Sciatic nerve (tissue), 2 donors: Measurements from ENCODE around the gene VMAC. TPM values are rescaled to one million over a fixed set of nuclear protein-coding genes. Genes with fewer than 3 reads are reported as not detected.

ENCODE experiments used
- ATAC-seq: fragments of 200-7000 bp; cut with Tn5 transposase; one replicate; pipeline ENCODE4 v1.9.1; 2020; ENCODE audit warnings: mild to moderate bottlenecking, moderate library complexity
- DNase-seq: peaks from one replicate; pipeline ENCODE4 v3.0.0-alpha.2; 2020; ENCODE audit warnings: low spot score
- intact Hi-C: fragments of 100-400 bp; cut with DNase I; formaldehyde crosslinking; loops from one replicate; pipeline ENCODE4 v1.14.2; 2022
- total RNA-seq: library from RNA; stranded (reverse); fragmentation: NEBNext Ultra II Directional; extraction: Animal tissue kit (Norgen Biotek cat#: 25700); gene quantifications from one replicate; pipeline ENCODE4 v1.2.1, GENCODE V29; 2021
- donor health status: DM: no; HTN: no; CAD: no.
- donor health status: DM: no; HTN: no; CAD: no.

VMAC gene
- total RNA-seq, 1 donor from 2014 or later, result 7.1 TPM

DNA sequence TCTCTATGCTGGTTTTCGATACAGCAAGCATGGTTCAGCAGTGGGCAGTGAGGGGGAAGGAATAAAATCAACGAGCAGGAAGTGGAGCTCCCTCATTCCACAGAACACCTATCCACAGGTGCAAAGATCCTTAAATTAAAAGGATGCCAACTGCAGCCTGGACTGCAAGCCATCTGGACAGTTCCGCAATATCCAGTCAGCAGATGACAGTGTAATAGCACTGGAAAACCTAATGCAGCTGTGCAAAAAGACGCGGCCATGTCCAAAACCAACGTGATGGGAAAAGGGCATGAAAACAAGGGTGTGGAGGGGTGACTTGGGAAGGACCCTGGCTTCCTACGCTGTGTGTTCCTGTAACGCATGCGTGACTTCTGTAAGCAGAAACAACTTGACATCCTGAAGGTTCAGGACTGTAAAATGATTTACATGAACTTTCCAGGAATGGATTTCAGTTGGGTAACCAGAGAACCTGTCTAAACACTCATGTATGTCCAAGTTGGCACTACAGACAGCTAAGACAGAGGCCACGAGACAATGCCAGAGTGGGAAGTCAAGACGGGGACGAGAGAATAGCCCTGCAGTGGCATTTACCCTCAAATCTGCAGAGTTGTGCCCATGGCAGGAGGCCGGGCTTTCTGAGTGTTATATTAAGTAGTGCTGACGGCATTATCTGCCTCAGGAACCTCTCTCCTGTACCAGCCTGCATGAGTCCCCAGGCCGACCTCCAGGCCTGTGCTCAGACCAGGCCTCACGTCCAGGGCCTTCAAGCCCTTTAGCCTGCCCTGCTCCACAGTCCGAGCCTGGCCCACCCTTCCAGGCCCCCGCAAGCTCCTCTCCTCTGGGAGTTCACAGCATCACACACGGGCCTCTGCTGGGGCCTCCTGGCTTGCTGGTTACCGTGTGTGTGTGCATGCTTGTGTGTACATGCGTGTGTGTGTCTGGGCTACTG, 35.9 kb downstream of the VMAC start:
- DNase-seq, result no peak
- intact Hi-C loops, result no loop called here
- no peak for ATAC-seq

GRCh38 chr19:5941673-5942072, 37.0 kb downstream of the VMAC start:
- no peak for ATAC-seq
- intact Hi-C loops, result no loop called here
- DNase-seq, result no peak

DNA sequence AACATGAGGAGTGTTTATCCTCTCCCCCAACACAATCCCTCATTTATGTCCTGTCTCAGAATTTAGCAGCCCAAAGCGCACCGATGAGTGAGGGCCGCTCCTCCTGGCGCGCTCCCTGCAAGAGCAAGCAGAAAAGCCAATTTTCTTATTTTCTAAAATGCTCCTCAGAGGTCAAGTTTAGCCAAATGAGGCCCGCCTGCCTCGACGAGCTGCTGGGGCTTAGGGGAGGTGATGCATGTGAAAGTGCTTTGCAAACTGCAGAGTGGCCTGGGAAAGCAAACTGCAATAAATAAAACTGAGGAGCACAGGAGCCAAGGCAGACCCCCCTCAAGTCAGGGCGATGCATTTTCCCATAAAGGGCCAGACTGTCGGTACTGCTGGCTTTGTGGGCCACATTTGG, 38.4 kb downstream of the VMAC start:
- no peak for ATAC-seq
- DNase-seq, result no peak
- intact Hi-C loops, result no loop called here

GRCh38 chr19:5943623-5944022, 39.0 kb downstream of the VMAC start:
- ATAC-seq, result no peak
- intact Hi-C loops, result no loop called here
- no peak for DNase-seq

DNA sequence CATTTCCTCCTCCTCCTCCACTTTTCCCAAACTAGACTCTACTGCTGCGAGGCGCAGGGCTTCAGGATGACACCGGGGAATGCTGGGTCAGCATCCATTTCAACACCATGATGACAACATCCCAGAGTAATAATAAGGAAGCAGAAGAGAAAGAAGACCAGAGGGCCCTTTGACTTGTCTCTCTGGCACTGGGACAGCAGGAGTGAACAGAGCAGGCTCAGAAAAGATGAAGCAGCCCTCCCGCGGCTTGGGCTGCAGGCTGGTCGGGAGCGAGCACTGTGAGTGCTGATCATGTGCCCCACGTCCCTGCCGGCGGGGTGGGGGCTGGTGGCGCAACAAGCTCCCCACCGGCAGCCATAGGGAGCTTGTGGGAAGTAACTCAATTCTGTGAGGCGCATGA, 42.8 kb downstream of the VMAC start:
- ATAC-seq, result peak; percentile 89
- intact Hi-C loops, result no loop called here
- DNase-seq, result peak; percentile 83

DNA sequence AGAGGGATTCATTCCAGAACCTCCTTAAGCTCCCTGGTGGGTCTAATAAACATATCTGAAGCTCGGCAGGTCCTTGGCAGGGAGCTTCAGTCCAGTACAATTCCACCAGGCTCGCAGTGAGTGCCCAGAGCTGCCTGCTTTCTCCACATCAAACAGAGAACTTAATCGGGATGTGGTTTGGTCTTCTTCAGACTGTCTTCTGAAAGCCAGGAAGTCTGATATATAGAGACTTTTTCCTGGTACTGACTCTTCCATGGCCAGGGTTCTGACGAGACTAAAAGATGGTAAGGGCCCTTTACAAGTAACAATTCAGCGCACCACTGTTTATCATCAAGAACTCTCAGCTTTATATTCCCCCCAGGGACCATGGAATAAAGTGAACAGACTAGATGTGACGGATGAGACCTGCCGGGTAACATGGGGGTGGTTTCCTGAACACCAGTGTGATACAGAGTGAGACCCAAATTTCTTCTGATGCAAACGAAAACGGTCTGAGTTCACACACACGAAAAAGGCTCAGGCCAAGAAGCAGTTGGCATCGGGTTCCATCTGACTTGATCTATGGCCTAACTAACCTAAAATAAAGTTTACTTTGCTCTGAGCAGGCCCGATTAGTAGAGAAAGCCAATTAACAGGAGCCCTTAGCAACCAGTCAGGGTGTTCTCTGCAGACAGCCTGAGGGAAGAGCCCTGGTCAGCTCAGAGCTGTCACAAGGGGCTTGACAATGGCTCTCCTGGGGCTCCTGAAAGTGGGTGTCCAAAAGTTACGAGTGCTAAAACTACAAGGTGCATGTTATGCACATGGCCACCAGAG, 44.3 kb downstream of the VMAC start:
- DNase-seq, result no peak
- intact Hi-C loops, result no loop called here
- no peak for ATAC-seq

GRCh38 chr19:5949792-5950305, 45.2 kb downstream of the VMAC start:
- no peak for DNase-seq
- intact Hi-C loops, result no loop called here
- ATAC-seq, result no peak

DNA sequence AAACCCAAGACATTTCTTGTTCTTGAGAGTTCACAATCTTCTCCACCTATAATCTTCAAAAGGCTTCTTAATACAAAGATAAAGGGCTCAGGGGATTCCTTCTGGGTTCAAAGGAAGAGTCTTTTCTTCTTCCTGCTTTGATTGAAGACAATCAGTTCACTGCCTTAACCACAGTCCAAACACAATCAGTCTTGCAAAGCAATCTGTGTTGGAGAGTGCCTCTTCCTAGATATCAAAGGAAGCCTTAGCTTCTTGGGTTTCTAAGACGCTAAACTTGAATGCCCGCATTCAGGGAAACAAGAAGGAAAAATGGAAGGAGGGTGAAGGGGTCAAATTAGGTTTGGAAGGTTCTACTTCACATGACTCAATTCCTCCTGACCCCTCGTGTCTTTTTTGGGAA, 46.1 kb downstream of the VMAC start:
- intact Hi-C loops, result no loop called here
- no peak for ATAC-seq
- DNase-seq, result no peak

- ATAC-seq, result peak; percentile 4
- no peak for DNase-seq
- intact Hi-C loops, result no loop called here
These were observed 46.7 kb downstream of the VMAC start for GRCh38 chr19:5951338-5951861.

DNA sequence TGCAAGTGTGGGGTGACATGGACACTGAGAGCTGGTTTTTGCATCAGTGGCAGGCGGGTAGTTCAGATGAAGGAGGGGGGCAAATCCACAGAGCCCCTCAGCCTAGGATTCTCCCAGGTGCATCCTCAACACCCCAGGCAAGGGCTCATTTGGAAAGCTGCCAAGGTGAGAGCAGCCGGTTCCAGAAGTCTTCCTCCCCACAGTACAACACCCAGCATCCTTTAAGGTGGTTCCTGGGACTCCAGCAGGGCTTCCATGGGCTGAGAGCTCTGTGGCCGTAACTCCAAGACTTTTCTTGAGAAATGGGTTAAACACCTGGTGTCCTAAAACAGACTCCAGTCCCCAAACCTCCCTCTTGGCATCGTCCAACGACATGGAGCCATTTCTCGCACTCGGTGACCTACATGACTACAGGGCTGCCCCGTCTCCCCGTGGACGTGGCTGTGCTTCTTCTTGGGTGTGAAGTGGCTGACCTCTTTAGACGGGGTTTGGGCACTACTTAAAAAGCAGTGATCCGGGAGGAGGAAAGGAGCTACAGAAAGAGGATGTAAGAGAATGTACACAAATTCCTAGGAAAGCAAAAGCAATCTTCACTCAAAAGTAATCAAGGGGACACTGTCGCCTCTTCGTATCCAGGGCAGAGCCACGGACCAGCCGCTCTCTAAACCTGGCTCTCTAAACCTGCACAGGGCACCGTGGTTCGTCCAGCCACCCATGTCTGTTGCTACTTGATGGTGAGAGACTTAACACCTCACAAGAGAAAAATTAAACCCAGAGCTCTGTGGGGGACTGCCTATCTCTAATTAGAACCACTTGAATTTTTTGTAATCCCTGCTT, 47.7 kb downstream of the VMAC start:
- intact Hi-C loops, result no loop called here
- ATAC-seq, result no peak
- DNase-seq, result no peak

- no peak for DNase-seq
- no peak for ATAC-seq
- intact Hi-C loops, result no loop called here
These were observed 48.4 kb downstream of the VMAC start for GRCh38 chr19:5953030-5953589.

- no peak for ATAC-seq
- intact Hi-C loops, result no loop called here
These were observed 49.1 kb downstream of the VMAC start for GRCh38 chr19:5953680-5954213.

DNA sequence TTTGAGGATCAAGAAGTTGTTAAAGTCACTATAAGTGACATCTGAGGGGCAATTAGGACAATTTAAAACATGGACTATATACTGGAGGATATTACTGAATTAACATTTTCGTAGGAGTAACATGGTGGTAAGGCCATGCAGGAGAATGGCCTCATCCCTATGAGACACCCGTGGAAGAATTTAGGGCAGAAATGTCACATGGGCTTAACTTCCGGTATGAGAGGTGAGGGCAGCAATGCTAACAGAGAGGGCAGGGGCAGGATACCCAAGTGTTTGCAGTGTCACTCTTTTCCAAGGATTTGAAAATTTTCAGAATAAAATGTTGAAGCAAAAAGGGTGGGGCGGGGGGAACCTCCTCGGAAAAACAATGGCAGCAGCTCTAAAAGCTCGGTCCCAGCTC, 49.6 kb downstream of the VMAC start:
- ATAC-seq, result no peak
- DNase-seq, result no peak
- intact Hi-C loops, result no loop called here

More at GRCh38 chr19:5953680-5954213, 49.1 kb downstream of the VMAC start:
- DNase-seq, result no peak

DNA sequence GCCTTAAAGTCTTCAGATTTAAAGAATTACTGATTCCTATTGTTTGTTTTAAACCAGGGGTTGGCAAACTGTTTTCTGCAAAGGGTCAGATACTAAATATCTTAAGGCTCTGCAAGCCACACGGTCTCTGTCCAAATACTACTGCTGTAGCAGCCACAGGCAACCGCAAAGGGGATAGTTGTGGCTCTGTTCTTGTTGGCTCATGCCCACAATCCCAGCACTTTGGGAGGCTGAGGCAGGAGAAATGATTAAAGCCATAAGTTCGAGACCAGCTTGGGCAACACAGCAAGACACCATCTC, 50.9 kb downstream of the VMAC start:
- DNase-seq, result no peak
- ATAC-seq, result no peak
- intact Hi-C loops, result no loop called here

- ATAC-seq (no peak), DNase-seq (no peak)
- intact Hi-C loops, result no loop called here
These were observed 51.7 kb downstream of the VMAC start for GRCh38 chr19:5956323-5956722.

- intact Hi-C loops, result no loop called here
- ATAC-seq (no peak), DNase-seq (no peak)
These were observed 52.1 kb downstream of the VMAC start for GRCh38 chr19:5956728-5957127.

GRCh38 chr19:5957170-5957569, 52.5 kb downstream of the VMAC start:
- ATAC-seq (no peak), DNase-seq (no peak)
- intact Hi-C loops, result no loop called here

DNA sequence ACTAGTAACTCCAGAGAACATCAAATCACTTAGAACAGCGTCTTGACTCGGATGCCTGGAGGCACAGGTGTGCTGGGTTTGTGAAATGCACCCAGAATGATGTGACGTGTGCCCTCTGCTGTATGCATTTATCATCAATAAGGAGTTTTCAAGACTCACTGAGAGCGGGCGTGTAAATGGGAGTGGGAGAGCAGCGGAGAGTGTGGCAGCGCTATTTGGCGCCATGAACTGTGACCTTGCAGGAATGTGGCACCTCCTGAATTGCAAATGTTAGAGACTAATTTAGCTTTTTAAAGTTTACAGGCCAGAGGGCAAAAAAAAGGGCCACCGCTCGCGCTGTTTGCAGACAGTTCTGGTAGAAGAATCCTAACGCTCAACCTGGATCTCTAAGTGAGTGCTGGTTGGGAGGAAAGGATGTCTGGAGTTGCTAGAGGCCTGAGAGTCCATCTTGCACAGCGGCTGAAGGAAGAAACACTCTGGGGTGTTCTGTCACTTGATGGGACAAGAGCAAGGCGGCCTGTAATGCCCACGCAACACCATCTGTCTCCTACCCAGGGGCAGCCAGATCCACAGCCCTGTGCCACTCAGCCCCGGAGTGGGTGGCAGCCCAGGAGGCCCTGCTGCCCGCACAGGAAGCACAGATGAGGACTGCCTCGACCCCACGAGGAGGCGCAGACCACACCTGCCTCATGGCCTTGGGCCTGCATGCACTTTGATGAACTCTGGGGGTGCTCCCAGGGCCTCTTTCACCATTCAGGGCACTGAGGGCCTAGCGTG, 53.6 kb downstream of the VMAC start:
- intact Hi-C loops, result no loop called here
- DNase-seq, result no peak
- ATAC-seq, result no peak
